Posterior cingulate gyrus (tissue), 11 donors: ENCODE data around the gene TNS1.

Experiments
- DNase-seq, 10 donors: peaks; one replicate each; pipeline versions ENCODE4 v3.0.0 to v3.0.0-alpha.2; 2020 to 2021; ENCODE audit warnings: mixed read lengths in 3 of 10
- intact Hi-C: fragments of 100-400 bp; cut with DNase I; formaldehyde crosslinking; loops from one replicate; pipeline ENCODE4 v1.15.1; 2023

TNS1 gene

DNA sequence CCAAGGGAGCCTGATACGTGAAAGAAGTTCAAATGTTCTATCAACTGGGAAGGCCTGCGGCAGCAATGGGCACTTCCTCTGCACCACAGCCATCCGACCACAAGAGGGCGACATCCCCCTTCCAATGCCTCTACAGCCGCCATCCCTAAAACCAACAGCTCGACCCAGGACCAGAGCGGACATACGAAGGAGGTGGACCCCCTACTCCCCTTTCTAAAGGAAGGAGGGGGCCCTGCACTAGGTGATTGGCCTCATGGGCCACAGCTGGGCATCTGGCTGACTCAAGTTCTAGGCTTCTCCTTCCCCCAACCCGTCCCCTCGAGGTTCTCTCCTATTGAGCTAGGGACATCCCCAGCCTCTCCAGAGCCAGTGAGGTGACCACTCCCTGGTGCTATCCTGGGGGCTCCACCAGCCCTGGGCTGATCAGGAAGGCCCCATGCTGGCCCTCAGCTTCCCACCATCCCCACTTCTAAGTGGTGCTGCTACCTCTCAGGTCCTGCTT lies 217.2 kb downstream of the TNS1 start:
- intact Hi-C loops: loop anchor here (1.0 kb wide), 3 partner anchors 203 to 283 kb away; no protein-coding TSS in a partner anchor
- DNase-seq: peak; percentile 64 to 97 (median 88)

DNA sequence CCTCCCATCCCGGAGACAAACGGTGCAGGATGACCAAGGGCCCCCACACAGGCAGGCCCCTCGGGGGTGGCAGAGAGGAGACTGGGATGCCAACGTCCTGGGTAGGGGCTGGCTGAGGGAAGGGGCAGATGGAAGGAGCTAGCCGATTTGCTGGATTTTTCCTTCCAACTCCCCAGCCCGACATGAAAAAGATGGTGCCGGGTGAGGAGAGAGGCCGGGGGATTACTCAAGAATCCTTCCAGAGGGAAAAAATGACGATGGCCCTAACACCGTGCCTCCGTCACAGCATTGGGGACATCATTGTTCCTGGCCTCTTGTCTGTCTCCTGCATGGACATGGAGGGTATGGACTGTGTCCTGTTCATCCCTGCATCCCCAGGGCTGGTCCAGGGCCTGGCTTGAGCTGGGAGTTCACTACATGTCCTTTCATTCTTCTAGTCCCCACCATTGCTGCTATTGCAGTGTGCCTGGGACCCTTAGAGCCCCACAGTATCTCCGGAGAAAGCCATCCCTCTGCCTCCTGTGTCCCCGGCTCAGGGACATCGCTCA lies 217.7 kb downstream of the TNS1 start:
- intact Hi-C loops: loop anchor here (1.0 kb wide), 3 partner anchors 203 to 283 kb away; no protein-coding TSS in a partner anchor
- no peak for DNase-seq

DNA sequence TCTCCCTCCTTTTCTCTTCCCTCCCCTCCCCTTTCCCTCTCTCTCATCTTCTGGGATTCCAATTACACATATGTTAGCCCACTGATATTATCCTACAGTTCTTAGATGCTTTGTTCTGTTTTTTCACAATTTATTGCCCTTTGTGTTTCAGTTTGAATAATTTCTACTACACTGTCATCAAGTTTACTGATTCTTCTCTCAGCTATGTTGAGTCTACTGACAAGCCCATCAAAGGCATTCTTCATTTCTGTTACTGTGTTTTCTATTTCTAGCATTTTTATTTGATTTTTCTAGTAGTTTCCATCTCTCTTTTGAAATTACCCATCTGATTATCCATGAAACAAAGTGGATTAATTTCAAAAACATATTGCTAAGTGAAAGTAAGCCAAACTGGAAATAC lies 219.6 kb downstream of the TNS1 start:
- DNase-seq: no peak
- intact Hi-C loops: no loop called here

DNA sequence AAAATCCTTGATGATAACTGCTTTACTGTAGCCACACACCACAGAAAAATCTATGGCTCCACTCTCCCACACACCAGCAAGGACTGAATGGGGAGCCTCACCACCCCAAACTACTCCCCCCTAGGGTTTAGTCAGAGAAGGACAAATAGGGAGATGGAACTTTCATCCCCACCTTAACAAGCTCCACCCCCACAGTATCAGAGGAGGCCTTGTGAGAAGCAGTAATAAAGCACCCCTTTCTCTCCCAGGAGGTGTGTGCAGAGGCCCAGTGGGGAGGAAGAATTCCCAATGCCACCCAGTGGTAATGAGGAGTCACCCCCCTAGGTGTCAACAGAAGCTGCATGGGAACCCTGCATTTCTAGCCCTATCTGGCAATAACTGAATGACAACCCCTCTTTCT lies 224.9 kb downstream of the TNS1 start:
- DNase-seq: no peak
- intact Hi-C loops: no loop called here

DNA sequence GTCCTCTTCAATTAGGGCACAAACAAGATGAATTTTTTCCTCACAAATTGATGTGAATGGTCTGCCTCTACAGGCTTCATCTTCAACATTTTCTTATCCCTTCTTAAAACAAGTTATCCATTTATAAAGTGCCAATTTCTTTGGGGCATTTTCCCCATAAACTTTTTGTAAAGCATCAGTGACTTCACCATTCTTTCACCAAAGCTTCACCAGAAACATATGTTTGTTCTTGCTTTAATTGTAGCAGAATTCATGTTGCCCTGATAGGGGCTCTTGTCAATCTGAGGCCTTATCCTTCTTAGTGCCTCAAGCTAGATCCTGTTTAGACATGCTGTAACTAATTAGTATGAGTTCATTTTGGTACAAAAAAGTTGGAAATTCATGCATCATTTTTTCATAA lies 226.2 kb downstream of the TNS1 start:
- no peak for DNase-seq
- intact Hi-C loops: no loop called here

DNA sequence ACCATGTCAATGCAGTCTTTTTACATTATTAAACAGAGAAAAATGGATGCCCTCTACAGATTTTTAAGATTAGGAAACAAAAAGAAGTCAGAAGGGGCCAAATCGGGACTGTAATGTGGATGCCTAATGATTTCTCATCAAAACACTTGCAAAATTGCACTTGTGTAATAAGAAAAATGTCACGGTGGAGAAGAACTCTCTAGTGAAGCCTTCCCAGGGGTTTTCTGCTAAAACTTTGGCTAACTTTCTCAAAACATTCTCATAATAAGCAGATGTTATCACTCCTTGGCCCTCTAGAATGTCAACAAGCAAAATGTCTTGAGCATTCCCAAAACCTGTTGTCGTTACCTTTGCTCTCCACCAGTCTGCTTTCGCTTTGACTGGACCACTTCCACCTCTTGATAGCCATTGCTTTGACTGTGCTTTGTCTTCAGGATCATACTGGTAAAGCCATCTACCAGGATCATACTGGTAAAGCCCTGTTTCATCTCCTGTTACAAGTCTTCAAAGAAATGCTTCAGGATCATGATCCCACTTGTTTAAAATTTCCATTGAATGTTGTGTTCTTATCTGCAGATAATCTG lies 226.8 kb downstream of the TNS1 start:
- no peak for DNase-seq
- intact Hi-C loops: no loop called here

DNA sequence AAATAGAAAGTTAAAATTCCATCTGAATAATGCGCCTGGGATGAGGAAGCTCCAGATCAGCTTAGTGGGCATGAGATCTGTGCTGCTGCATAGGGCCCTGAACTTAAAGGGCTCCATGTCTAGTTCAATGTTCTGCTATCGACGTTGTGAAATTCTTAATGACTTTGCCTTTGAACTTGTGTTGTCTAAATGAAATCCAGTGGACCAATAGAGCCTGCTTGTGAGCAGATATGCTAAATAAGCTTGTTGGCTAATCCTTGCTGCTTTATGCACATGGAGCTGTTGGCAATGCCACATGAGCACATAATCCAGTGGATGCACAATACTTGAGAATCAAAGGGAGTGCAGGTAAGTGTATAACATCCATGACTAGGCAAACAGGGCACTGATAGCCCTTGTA lies 228.6 kb downstream of the TNS1 start:
- no peak for DNase-seq
- intact Hi-C loops: no loop called here

DNA sequence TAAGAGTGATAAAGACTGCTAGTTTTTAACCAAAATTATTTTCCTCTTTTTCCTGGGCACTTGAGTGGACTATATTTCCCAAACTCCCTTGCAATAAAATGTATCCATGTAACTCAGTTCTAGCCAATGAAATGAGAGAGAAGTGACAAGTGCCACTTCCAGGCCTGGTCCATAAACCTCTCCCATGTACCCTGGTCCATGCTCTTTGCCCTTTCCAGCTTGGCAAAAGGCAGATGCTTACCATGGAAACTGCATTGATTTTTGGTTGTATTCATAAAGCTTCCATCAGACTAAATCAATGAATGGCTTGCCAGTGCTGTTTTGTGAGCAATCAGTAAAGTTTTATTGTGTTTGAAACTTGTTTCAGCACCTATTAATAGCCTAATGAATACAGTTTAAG lies 229.3 kb downstream of the TNS1 start:
- intact Hi-C loops: no loop called here
- no peak for DNase-seq

DNA sequence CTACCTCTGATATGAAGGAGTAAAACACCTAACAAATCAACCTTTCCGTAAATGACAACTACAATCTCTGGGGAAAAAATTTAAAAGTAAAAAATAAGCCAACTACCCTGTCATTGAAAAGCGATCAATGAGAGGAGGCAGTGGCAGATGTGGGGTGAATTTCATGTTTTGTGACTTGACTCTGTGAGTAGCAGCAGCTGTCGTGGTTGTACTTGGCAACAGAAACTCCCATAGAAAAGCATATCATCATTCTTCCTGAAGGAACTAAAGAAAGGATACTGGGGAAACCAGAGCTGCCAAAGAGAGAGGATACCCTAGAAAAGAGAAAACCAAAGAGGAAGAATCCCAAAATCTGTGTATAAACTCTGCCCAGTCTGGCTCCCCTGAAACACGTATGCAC lies 236.4 kb downstream of the TNS1 start:
- DNase-seq: no peak

DNA sequence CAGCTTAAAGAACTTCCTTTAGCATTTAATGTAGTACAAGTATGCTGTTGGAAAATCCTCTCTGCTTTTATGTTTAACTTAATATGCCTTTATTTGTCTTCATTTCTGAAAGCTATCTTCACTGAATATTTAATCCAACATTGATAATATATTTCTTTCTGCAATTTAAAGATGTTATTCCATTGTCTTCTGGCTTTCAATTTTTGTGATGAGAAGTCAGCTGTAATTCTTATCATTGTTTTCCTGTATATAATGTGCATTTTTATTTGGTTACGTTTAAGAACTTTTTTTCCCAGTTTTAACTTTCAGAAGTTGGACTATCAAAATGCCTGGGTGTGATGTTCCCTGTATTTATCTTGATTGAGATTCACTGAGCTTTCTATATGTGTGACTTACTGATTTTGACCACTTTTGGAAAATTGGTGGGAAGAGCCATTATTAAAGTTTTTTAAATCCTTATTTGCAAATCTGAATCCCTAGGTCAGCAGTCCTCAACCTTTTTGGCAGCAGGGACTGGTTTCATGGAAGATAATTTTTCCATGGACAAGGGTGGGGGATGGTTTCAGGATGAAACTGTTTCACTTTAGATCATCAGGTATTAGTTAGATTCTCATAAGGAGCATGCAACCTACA lies 241.0 kb downstream of the TNS1 start:
- intact Hi-C loops: no loop called here

More for the DNA sequence above, 236.4 kb downstream of the TNS1 start:
- intact Hi-C loops: no loop called here

DNA sequence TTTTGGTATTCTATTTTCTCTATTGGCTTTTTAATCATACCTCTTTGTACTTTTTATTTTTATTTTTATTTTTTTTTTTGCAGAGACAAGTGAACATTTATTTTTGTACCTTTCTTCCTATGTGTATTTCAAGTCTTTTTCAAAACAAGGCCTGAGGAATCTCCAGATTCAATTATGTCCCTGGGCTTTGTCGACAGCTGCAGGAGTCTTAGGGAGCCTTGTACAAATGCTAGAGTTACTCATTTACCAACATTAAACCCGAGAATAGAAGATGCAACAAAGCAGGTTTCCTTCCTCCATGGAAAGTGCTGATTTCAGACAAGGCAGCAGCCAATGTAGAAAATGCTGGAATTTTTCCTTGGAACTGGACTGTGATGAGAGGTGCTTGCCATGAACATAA lies 242.8 kb downstream of the TNS1 start:
- DNase-seq: no peak
- intact Hi-C loops: loop anchor here (5.0 kb wide), 2 partner anchors 48 to 1078 kb away; no protein-coding TSS in a partner anchor

More for the DNA sequence above, 241.0 kb downstream of the TNS1 start:
- DNase-seq: no peak

DNA sequence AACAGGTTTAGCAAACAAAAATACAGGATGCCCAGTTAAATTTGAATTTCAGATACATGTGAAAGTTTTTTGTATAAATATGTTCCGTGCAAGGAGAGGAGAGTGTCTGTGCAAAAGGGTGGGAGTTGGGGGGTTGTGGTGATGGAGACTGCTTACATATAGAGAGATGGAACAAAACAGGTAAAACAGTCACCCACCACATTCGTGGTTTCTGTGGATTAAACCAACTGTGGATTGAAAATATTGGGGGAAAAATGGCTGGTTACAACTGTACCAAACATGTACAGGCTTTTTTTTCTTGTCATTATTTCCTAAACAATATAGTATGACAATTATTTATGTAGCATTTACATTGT lies 245.7 kb downstream of the TNS1 start:
- intact Hi-C loops: loop anchor here (5.0 kb wide), 2 partner anchors 45 to 1075 kb away; no protein-coding TSS in a partner anchor
- DNase-seq: no peak

DNA sequence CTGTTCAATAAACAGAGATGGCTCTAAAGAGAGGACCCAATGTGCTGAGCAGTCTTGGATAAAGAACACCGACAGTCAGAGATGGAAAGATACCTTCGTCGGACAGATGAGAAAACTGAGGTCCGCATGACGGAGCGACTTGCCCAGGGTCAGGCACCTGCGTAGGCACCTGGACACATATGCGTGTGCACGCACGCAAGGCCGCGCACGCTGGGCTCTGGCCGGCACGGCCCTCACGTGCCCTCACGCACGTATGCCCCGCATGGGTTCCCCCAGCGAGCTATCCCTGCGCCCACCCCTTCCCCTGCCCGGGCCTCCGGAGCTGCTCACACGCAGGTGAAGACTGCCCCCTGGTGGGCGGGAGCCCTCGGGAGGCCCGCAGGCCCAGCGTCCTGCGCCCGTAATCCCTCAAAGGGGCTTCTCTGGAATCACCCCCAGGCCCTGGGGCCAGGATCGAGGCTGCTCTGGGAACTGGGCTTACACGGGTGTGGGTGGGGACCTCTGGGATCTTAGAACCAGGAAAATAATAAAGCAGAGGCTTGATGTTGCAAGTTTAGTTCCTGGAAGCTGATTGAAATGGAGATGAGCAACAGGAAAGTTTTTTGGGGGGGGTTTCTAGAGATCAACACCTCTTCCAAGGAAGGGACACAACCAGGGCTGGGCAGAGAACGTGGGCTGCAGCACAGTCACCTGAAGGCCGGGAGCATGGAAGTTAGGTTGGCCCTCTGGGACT lies 246.3 kb downstream of the TNS1 start:
- peak; percentile 69 to 97 (median 86) for DNase-seq
- intact Hi-C loops: loop anchor here (1.0 to 5.0 kb wide), 3 partner anchors 44 to 1074 kb away; no protein-coding TSS in a partner anchor

DNA sequence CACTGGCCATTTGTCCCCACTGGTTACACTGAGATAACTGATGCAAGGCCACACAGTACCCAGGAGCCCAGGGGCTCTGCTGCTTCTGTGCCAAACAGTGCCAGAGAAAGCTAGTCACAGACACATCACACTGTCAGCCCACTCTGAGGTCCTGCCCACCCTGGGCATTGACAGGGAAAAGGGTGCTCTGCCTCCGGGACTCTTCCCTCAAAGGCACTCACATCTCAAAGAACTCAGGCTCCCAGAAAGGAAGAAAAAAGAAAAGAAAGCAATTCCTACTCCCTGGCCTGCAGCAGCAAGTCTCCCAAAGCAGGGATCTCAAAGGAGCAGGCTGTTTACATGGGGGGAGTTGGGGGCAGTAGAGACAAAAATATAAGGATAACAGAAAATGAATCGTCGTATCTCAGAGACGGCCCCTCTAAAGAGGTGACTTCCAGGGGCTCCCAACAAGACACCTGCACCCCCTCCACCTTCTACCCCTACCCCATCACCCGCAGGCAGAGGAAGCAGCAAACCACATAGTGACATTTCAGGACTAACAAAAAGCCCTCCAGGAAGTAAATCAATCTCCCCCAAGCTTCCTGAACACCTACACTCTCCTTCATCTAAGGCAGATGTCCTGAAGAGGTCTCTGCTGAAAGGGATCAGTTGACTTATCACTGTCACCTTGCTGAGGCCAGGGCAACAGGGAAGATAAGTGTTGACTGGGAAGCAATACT lies 247.6 kb downstream of the TNS1 start:
- no peak for DNase-seq
- intact Hi-C loops: loop anchor here (5.0 kb wide), 2 partner anchors 43 to 1073 kb away; no protein-coding TSS in a partner anchor

DNA sequence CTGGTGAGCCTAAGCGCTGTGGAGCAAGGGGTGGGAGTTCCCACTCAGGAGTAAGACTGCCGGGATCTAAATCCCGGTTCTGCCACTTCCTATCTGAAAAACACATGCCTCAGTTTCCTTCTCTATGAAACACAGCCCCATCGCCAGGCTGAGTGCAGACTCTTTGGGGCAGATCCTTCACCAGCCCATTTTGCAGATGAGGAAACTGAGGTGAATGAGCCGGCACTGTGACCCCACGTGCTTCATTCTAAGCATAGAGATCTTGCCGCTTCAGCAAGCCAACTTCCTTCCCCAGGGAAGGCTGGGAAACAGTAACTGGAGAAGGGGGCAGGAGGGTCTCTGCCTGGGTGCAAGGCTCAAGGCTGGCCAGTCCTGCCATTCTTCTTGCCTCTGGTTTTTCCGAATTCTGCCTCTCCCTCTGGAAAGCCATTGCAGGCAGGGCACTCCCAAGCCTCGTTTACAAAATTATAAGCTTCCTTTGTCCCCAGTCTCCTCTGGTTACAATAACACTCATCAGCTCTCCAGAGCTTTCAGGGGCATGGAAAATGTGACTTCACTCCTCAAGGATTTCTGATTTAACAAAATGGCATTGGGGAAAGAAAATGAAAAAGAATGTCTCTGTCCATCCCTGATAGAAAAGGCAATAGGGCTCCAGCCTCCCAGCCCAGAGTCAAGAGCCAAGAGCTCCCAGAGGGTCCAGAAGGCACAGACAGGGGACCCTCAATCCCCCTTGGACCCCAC lies 249.2 kb downstream of the TNS1 start:
- no peak for DNase-seq
- intact Hi-C loops: no loop called here

DNA sequence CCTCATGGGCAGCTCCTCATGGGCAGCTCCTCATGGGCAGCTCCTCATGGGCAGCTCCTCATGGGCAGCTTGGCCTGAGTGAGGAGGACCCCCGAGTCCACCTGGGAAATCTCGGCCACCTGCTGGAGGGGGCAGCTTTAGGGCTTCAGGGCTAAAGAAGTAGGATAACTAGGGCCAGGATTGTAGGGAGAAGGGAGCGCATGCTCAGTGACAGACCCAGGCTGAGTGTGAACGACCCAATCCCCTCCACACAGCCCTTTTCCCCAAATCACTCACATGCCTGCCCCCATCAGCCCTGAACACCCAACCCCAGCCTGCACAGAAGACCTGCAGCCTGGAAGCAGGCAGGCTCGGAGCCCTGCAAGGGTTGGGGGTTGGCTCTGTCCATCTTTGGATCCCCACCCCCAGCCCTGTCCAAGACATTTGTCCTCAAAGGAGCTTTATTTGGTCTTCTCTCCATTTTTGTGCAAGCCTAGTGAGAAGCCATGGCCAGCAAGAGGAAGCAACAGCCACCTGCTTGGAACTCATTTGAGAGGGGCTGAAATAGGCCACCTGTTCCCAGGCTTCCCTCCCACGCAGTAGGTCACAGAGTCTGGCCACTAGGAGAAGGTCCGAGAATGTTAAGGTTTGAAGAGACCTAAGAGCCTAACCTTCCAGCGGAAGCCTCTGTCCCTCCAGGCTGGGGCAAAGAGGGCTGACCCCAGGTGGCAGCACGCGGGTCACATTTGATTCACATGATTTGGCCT lies 249.9 kb downstream of the TNS1 start:
- intact Hi-C loops: no loop called here
- no peak for DNase-seq

DNA sequence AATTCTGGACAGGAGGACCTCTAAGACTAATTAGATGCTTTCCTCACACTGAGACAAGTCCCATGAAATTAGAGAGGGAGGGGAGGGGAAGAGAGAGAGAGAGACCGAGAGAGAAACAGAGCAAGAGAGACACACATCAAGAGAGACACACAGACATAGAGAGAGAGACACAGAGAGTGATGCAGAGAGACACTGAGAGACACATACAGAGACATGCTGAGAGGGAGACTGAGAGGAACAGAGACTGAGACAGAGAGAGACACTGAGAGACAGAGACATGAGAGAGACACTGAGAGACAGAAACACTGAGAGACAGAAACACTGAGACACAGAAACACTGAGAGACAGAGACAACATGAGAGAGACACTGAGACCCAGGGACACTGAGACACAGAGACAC lies 250.8 kb downstream of the TNS1 start:
- intact Hi-C loops: no loop called here

DNA sequence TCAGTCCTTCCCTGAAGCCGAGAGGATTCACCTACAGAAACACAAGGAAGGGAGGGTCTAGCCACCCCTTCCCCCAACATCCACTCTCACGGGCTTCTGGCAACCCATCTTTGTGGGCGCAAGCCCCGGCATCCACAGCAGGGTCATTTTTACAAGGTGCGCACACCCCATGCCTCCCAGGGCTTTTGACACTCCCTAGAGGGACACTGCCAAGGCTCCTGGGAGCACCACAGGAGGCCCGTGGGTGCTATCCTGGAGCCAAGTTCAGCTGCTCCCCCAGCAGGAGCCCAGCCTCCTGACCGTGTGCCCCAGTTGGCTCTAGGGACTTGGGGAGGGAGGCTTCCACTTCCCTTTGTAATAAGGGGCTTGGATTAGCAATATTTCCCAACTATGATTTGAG lies 251.6 kb downstream of the TNS1 start:
- intact Hi-C loops: no loop called here

More for the DNA sequence above, 250.8 kb downstream of the TNS1 start:
- no peak for DNase-seq

More for the DNA sequence above, 251.6 kb downstream of the TNS1 start:
- no peak for DNase-seq
